ENCODE data around the gene MKS1. TPM values are rescaled to one million over a fixed set of nuclear protein-coding genes. Genes with fewer than 3 reads are reported as not detected.

The MKS1 gene
- total RNA-seq, 2 experiments from 2014 or later: 4.6 to 6.4 TPM

DNA sequence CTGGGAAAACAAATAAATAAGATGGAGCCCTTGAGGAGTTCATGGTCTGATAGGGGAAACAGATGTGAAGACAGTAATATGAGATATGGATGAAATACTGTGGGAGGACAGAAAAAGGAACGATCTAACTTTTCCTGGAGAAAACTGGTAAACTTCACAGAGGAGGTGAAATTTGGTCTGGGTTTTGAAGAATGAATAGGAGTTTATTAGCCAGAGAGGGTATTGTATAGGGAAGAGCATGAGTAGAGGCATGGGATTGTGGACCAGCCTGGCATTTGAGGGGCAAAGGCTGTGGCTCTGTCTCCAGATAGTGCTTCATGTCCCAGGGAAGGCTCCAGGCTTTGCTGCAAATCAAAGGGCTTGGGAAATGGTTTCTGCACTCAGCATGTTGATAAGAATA, 20.9 kb upstream of the MKS1 start:
- TF ChIP-seq, protein P1, sequence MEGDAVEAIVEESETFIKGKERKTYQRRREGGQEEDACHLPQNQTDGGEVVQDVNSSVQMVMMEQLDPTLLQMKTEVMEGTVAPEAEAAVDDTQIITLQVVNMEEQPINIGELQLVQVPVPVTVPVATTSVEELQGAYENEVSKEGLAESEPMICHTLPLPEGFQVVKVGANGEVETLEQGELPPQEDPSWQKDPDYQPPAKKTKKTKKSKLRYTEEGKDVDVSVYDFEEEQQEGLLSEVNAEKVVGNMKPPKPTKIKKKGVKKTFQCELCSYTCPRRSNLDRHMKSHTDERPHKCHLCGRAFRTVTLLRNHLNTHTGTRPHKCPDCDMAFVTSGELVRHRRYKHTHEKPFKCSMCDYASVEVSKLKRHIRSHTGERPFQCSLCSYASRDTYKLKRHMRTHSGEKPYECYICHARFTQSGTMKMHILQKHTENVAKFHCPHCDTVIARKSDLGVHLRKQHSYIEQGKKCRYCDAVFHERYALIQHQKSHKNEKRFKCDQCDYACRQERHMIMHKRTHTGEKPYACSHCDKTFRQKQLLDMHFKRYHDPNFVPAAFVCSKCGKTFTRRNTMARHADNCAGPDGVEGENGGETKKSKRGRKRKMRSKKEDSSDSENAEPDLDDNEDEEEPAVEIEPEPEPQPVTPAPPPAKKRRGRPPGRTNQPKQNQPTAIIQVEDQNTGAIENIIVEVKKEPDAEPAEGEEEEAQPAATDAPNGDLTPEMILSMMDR (IDR thresholded peaks at IDR 0.05): no peak
- POLR2A ChIA-PET: no interaction called here
- H3K9me3 Mint-ChIP-seq: no peaks in the 10 kb centered on the region
- peaks cover 79% of the 10 kb centered on the region for H3K27me3 Mint-ChIP-seq
- H3K27me3 ChIP-seq (ENCODE audit: control insufficient read depth in 1 of 2, insufficient read depth in 2 of 2, low read length in 2 of 2): peaks cover 23 to 27% of the 10 kb centered on the region in 2 experiments
- CTCF ChIA-PET: no interaction called here
- no peaks in the 10 kb centered on the region for H3K4me1 Mint-ChIP-seq (ENCODE audit: low read depth)
- no peak overlapping the region for H3K4me3 Mint-ChIP-seq
- H3K36me3 ChIP-seq (ENCODE audit: insufficient read depth, low read length): no peaks in the 10 kb centered on the region
- DNase-seq: no peak
- intact Hi-C loops (cut with DNase I, micrococcal nuclease): no loop called here
- H3K4me3 ChIP-seq (ENCODE audit: low read length): no peak overlapping the region
- no peak overlapping the region for H3K27ac Mint-ChIP-seq
- H3K27ac ChIP-seq (ENCODE audit: low read depth in 1 of 2, low read length in 2 of 2): no peak overlapping the region
- no peaks in the 10 kb centered on the region for H3K9me3 ChIP-seq (ENCODE audit: control insufficient read depth in 1 of 2, insufficient read depth in 1 of 2, low read length in 2 of 2)
- no peaks in the 10 kb centered on the region for H3K4me1 ChIP-seq (ENCODE audit: insufficient read depth, low read length)
- H3K36me3 Mint-ChIP-seq (ENCODE audit: low read depth): no peaks in the 10 kb centered on the region
- no peak for ATAC-seq (ENCODE audit: poor library complexity)

DNA sequence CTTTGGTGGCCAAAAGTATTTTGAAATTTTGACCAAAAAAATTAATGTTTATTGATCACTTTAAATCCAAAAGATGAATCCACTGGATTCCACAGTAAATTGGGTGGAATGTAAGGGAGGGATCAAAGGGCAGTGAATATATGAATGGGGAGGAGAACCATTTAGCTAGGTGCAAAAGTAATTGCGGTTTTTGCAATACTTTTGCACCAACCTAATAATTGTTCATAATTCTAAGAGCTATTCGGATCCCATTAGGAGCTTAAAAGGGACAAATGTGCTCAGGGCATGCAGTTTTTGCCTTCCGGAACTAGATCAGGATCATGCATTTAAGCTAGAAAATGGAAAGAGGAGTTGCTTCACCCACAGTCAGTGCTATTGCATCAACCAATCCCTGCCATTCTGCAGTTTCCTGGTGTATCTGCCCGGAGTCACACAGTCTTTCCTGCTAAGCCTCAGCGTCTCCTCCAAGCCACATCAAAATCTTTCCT, 19.1 kb upstream of the MKS1 start, which contains the start of gene LPO:
Gene LPO (plus strand): TSS at position 438 of the 488 bp plus-strand sequence. CDS start 4,396 bp downstream, outside the sequence.
- H3K36me3 Mint-ChIP-seq (ENCODE audit: low read depth): no peaks in the 10 kb centered on the region
- no peaks in the 10 kb centered on the region for H3K36me3 ChIP-seq (ENCODE audit: insufficient read depth, low read length)
- H3K4me1 Mint-ChIP-seq (ENCODE audit: low read depth): no peaks in the 10 kb centered on the region
- no peak for ATAC-seq (ENCODE audit: poor library complexity)
- H3K27ac ChIP-seq (ENCODE audit: low read depth in 1 of 2, low read length in 2 of 2): no peak within 1 kb of the TSS
- ChIA-PET CTCF (interaction anchor here (1.6 kb wide), 1 partner anchor 38 kb away, joined by 4 read pairs; no protein-coding TSS in a partner anchor), POLR2A (no interaction called here)
- H3K4me3 Mint-ChIP-seq: no peak within 1 kb of the TSS
- peaks cover 78% of the 10 kb centered on the region for H3K27me3 Mint-ChIP-seq
- H3K27ac Mint-ChIP-seq: no peak within 1 kb of the TSS
- H3K9me3 ChIP-seq (ENCODE audit: control insufficient read depth in 1 of 2, insufficient read depth in 1 of 2, low read length in 2 of 2): no peaks in the 10 kb centered on the region
- no peaks in the 10 kb centered on the region for H3K9me3 Mint-ChIP-seq
- intact Hi-C loops (cut with DNase I, micrococcal nuclease): no loop called here
- DNase-seq: no peak
- no peak within 1 kb of the TSS for H3K4me3 ChIP-seq (ENCODE audit: low read length)
- no peaks in the 10 kb centered on the region for H3K4me1 ChIP-seq (ENCODE audit: insufficient read depth, low read length)
- TF ChIP-seq, protein P1 (IDR thresholded peaks at IDR 0.05): no peak
- peaks cover 23 to 33% of the 10 kb centered on the region in 2 experiments for H3K27me3 ChIP-seq (ENCODE audit: control insufficient read depth in 1 of 2, insufficient read depth in 2 of 2, low read length in 2 of 2)

DNA sequence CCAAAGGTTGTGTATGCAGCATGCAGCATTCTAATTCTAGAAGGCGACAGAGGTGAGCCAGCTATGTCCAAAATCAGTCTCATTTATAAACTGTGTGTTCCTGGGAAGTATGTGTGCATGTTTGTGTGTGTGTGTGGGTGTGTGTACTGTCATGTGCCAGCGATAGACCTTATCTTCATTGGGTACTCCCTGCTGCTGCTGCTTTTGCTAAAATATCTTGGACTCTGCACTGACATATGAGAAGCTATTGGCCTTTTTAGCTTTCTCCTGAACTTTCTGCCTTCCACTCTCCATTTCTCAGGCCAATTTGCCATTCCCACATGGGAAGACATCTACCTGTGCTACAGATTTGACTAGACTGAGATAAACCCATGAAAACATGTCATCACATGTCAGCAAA, 17.3 kb upstream of the MKS1 start:
- Mint-ChIP-seq H3K9me3 (no peaks in the 10 kb centered on the region), H3K36me3 (ENCODE audit: low read depth) (no peaks in the 10 kb centered on the region), H3K27ac (no peak overlapping the region), H3K4me1 (ENCODE audit: low read depth) (no peaks in the 10 kb centered on the region), H3K27me3 (peaks cover 65% of the 10 kb centered on the region), H3K4me3 (no peak overlapping the region)
- POLR2A ChIA-PET: no interaction called here
- Histone ChIP-seq H3K36me3 (ENCODE audit: insufficient read depth, low read length) (no peaks in the 10 kb centered on the region), H3K27ac (ENCODE audit: low read depth in 1 of 2, low read length in 2 of 2) (no peak overlapping the region), H3K9me3 (ENCODE audit: control insufficient read depth in 1 of 2, insufficient read depth in 1 of 2, low read length in 2 of 2) (no peaks in the 10 kb centered on the region), H3K4me1 (ENCODE audit: insufficient read depth, low read length) (no peaks in the 10 kb centered on the region), H3K4me3 (ENCODE audit: low read length) (no peak overlapping the region), H3K27me3 (ENCODE audit: control insufficient read depth in 1 of 2, insufficient read depth in 2 of 2, low read length in 2 of 2) (peaks cover 18 to 22% of the 10 kb centered on the region in 2 experiments)
- TF ChIP-seq, protein P1 (IDR thresholded peaks at IDR 0.05): no peak
- no peak for ATAC-seq (ENCODE audit: poor library complexity)
- intact Hi-C loops (cut with DNase I, micrococcal nuclease): no loop called here
- DNase-seq: no peak
- CTCF ChIA-PET: interaction anchor here (1.6 to 2.2 kb wide), 2 partner anchors 13 to 36 kb away, joined by 4 to 10 read pairs; no protein-coding TSS in a partner anchor
